Measurements from ENCODE around the gene GTF2F2. TPM values are rescaled to one million over a fixed set of nuclear protein-coding genes. Genes with fewer than 3 reads are reported as not detected.

The GTF2F2 gene
- total RNA-seq, 1 donor from 2014 or later, result 29.5 TPM

DNA sequence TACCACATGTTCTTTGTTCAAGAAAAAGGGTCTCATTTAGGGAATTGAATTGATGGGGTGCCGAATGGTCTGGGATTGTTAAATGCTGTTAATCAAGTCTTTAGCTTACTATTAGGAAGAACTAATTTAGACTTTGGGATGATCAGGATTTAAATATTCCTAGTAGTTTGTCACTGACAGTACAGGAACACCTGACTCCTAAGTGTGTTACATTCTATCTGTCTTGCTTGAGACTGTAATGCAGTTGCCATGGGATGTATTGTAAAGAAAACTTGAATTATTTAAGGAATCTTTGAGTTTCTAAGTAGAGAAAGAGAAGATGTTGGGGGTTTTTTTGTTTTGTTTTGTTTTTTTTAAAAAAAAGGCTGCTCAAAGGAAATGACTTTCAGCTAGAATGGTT lies 98.4 kb downstream of the GTF2F2 start:
- H3K27me3 ChIP-seq (ENCODE audit: control insufficient read depth, insufficient read depth, low read length), result no peaks in the 10 kb centered on the region
- peaks cover 1% of the 10 kb centered on the region for H3K36me3 ChIP-seq (ENCODE audit: control insufficient read depth, insufficient read depth, low read length)
- H3K4me3 ChIP-seq (ENCODE audit: low read depth, low read length), result no peak overlapping the region
- DNase-seq (ENCODE audit: low read depth), result no peak
- TF ChIP-seq, protein P1, sequence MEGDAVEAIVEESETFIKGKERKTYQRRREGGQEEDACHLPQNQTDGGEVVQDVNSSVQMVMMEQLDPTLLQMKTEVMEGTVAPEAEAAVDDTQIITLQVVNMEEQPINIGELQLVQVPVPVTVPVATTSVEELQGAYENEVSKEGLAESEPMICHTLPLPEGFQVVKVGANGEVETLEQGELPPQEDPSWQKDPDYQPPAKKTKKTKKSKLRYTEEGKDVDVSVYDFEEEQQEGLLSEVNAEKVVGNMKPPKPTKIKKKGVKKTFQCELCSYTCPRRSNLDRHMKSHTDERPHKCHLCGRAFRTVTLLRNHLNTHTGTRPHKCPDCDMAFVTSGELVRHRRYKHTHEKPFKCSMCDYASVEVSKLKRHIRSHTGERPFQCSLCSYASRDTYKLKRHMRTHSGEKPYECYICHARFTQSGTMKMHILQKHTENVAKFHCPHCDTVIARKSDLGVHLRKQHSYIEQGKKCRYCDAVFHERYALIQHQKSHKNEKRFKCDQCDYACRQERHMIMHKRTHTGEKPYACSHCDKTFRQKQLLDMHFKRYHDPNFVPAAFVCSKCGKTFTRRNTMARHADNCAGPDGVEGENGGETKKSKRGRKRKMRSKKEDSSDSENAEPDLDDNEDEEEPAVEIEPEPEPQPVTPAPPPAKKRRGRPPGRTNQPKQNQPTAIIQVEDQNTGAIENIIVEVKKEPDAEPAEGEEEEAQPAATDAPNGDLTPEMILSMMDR (IDR thresholded peaks at IDR 0.05; ENCODE audit: insufficient read depth, low read length, poor library complexity, severe bottlenecking), result no peak

DNA sequence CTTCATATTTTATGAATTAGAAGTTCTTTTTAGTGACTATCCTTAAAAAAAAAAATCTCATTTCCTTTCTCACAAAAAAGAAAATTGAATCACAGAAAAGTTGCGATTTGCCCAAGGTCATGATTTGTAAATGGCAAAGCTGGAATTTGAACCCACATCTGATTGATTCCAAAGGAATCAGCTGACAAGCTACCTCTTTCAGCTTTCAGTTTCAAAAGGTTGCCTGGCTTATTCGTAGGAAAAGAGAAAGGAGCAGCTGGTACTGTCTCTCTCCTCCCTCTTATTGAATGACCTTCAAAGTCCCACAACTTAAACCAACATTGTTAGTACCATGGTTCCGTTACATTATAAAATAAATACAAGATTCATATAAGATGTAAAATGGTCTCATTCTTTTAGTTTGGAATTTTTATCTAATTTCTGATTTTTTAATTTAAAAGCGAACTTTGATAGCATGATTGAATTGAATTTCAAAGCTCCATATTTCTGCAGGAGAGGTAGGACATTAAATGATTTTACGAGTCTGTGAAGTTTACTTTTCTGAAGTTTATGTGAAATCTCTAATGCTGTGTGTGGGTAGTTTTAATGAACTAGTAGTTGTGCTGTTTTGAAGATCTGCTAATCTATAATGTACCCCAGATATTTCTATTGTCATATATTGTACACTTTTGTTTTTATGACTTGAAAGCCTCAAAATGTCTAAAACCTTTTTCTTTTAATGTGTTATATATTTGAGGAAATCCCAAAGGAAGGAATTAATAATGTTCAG lies 99.0 kb downstream of the GTF2F2 start:
- no peak for DNase-seq (ENCODE audit: low read depth)
- H3K36me3 ChIP-seq (ENCODE audit: control insufficient read depth, insufficient read depth, low read length), result peaks cover 1% of the 10 kb centered on the region
- no peak overlapping the region for H3K4me3 ChIP-seq (ENCODE audit: low read depth, low read length)
- TF ChIP-seq, protein P1 (IDR thresholded peaks at IDR 0.05; ENCODE audit: insufficient read depth, low read length, poor library complexity, severe bottlenecking), result no peak
- H3K27me3 ChIP-seq (ENCODE audit: control insufficient read depth, insufficient read depth, low read length), result no peaks in the 10 kb centered on the region

DNA sequence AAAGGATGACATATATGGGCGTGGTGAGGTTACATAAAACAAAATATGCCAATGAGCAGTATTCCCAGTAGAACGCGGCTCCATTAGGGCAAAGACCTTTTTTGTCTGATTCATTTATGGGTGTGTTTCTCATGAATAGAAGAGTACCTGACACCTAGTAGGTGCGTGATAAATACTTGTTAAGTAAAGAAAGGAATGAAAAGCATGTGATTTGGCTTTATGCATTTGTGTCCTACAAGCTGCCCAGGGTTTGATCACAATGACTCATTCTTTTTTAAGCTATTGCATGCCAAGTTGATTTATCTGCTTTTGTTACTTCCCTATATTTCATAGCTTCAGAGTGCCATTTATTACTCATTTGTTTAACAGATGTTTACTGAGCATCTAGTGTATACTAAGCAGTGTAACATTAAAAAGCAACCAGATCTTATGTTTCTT lies 99.6 kb downstream of the GTF2F2 start:
- DNase-seq (ENCODE audit: low read depth), result peak; percentile 73
- Histone ChIP-seq H3K36me3 (ENCODE audit: control insufficient read depth, insufficient read depth, low read length) (peaks cover 1% of the 10 kb centered on the region), H3K27me3 (ENCODE audit: control insufficient read depth, insufficient read depth, low read length) (no peaks in the 10 kb centered on the region), H3K4me3 (ENCODE audit: low read depth, low read length) (no peak overlapping the region)
- TF ChIP-seq, protein P1 (IDR thresholded peaks at IDR 0.05; ENCODE audit: insufficient read depth, low read length, poor library complexity, severe bottlenecking), result no peak

DNA sequence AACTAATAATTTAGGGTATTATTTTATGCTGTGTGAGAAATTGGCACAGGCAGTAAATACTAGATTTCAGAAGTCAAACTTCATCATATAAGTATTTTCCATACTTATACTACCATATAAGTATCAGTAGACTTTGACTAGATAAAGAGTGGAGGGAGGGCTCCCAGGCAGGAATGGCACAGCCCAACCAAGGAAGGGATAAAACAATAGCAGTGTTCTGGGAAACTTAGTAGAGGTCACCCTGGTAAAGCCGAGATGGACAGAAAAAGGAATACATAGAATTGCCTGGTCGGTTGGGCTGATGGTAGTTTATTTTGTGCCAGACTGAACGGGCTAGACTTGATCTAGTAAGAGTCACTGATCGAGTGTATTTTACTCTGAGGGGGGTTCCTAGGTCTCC lies 100.1 kb downstream of the GTF2F2 start:
- TF ChIP-seq, protein P1 (IDR thresholded peaks at IDR 0.05; ENCODE audit: insufficient read depth, low read length, poor library complexity, severe bottlenecking), result no peak
- no peak for DNase-seq (ENCODE audit: low read depth)
- no peaks in the 10 kb centered on the region for H3K27me3 ChIP-seq (ENCODE audit: control insufficient read depth, insufficient read depth, low read length)
- peaks cover 1% of the 10 kb centered on the region for H3K36me3 ChIP-seq (ENCODE audit: control insufficient read depth, insufficient read depth, low read length)
- H3K4me3 ChIP-seq (ENCODE audit: low read depth, low read length), result no peak overlapping the region

DNA sequence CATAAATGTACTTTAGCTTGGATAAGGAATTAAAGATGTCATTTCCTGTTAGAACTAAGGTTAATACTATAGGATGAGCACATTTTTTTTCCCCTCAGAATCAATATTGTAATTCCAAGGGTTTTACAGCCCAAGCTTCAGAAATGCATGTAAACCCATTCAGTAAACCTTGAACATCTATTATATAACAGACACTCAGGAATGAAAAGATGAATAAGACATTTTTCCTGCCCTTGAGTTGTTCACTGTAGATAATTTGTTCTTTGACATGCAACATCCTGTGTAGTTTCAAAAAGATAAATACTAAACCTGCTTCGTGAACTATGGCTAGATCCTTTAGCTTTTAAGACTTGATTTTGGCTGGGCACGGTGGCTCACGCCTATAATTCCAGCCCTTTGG lies 102.2 kb downstream of the GTF2F2 start:
- Histone ChIP-seq H3K36me3 (ENCODE audit: control insufficient read depth, insufficient read depth, low read length) (peaks cover 1% of the 10 kb centered on the region), H3K27me3 (ENCODE audit: control insufficient read depth, insufficient read depth, low read length) (no peaks in the 10 kb centered on the region), H3K4me3 (ENCODE audit: low read depth, low read length) (no peak overlapping the region)
- TF ChIP-seq, protein P1 (IDR thresholded peaks at IDR 0.05; ENCODE audit: insufficient read depth, low read length, poor library complexity, severe bottlenecking), result no peak
- no peak for DNase-seq (ENCODE audit: low read depth)

DNA sequence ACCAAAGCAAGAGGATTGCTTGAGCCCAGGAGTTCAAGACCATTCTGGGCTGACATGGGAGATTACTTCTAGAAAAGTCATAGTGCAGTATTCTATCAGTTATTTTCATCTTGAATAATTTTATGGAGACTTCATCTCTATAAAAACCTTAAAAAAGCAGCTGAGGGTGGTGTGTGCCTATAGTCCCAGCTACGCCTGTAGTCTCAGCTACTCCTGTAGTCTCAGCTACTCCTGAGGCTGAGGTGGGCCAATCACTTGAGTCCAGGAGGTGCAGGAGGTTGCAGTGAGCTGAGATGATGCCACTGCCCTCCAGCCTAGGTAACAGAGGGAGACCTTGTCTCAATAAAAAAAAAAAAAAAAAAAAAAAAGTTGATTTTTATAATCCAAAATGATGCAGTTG lies 102.6 kb downstream of the GTF2F2 start:
- DNase-seq (ENCODE audit: low read depth), result no peak
- TF ChIP-seq, protein P1 (IDR thresholded peaks at IDR 0.05; ENCODE audit: insufficient read depth, low read length, poor library complexity, severe bottlenecking), result no peak
- Histone ChIP-seq H3K27me3 (ENCODE audit: control insufficient read depth, insufficient read depth, low read length) (no peaks in the 10 kb centered on the region), H3K36me3 (ENCODE audit: control insufficient read depth, insufficient read depth, low read length) (peaks cover 3% of the 10 kb centered on the region), H3K4me3 (ENCODE audit: low read depth, low read length) (no peak overlapping the region)
